HCT116 (cell line): ENCODE results near the gene PCLO. TPM values are rescaled to one million over a fixed set of nuclear protein-coding genes. Genes with fewer than 3 reads are reported as not detected.

Experiments
- ATAC-seq: fragments of 200-7000 bp; cut with Tn5 transposase; 2 replicates; pipeline ENCODE4 v1.9.1; 2020; ENCODE audit warnings: mild to moderate bottlenecking, moderate library complexity
- BruUV-seq: library from RNA; stranded (reverse); fragments of 400-500 nt; replicated peaks from 2 replicates; lab custom pipeline; 2021; lab: Mats Ljungman, UMichigan
- CTCF ChIA-PET: fragments of 300-600 bp; sonication (Branson Sonifier 250); formaldehyde crosslinking; loops from one replicate; lab custom pipeline; 2021; ENCODE audit warnings: antibody characterized with exemption; lab: Charles Lee
- POLR2A ChIA-PET: fragments of 300-600, 350-600 bp; sonication (Branson Sonifier 250); formaldehyde crosslinking; loops from one replicate; lab custom pipeline; 2021; ENCODE audit warnings: antibody characterized with exemption; lab: Charles Lee
- RAD21 ChIA-PET, 2 experiments: fragments of 300-600 bp; sonication (Branson Sonifier 250); formaldehyde crosslinking; loops; one replicate each; lab custom pipeline; 2023; ENCODE audit warnings: low total read pairs in 2 of 2; ENCODE audit not compliant: uncharacterized antibody in 2 of 2, unreplicated experiment in 2 of 2, low non-redundant PET in 1 of 2; lab: Charles Lee
- DNase-seq: peaks from one replicate; pipeline ENCODE4 v3.0.0-alpha.2; 2010; ENCODE audit warnings: low read depth, low spot score
- H2AFZ ChIP-seq: fragments of 200-600 bp; shearing (Covaris generic), sonication (generic); 2 replicates; pipeline ENCODE4 v1.6.1; 2017; ENCODE audit warnings: low read depth, mixed run types, mixed read lengths, antibody characterized with exemption, low read length; ENCODE audit not compliant: poor library complexity, severe bottlenecking
- H3K27ac ChIP-seq: 2 replicates; pipeline ENCODE4 v1.5.1; 2012; ENCODE audit warnings: low read depth, low read length
- H3K27me3 ChIP-seq: fragments of 200-600 bp; sonication (generic); 2 replicates; pipeline ENCODE4 v1.6.1; 2016; ENCODE audit warnings: mixed run types, low read length, mixed read lengths; ENCODE audit not compliant: insufficient read depth
- H3K36me3 ChIP-seq, 2 experiments: fragments of 200-500 bp in 1 of 2; fragments of 200-600 bp in 1 of 2; sonication (Bioruptor generic) in 1 of 2; sonication (generic) in 1 of 2; 2 replicates each; pipeline versions ENCODE4 v1.5.1 to v1.6.1; 2014 to 2016; ENCODE audit warnings: low read length in 2 of 2, inconsistent platforms in 1 of 2, mixed read lengths in 1 of 2, mixed run types in 1 of 2; ENCODE audit not compliant: insufficient read depth in 2 of 2, control insufficient read depth in 1 of 2
- H3K4me1 ChIP-seq, 2 experiments: fragments of 200-600 bp in 1 of 2; sonication (generic) in 1 of 2; 2 replicates each; pipeline versions ENCODE4 v1.5.1 to v1.6.1; 2012 to 2017; ENCODE audit warnings: low read length in 2 of 2, inconsistent platforms in 1 of 2, mild to moderate bottlenecking in 1 of 2, mixed read lengths in 1 of 2, mixed run types in 1 of 2, moderate library complexity in 1 of 2; ENCODE audit not compliant: insufficient read depth in 2 of 2, control insufficient read depth in 1 of 2
- H3K4me2 ChIP-seq: fragments of 200-600 bp; sonication (generic); 2 replicates; pipeline ENCODE4 v1.6.1; 2017; ENCODE audit warnings: mixed run types, low read length, mixed read lengths
- H3K4me3 ChIP-seq, 2 experiments: fragments of 200-600 bp in 1 of 2; sonication (generic) in 1 of 2; replicated peaks in 1 of 2; 2 replicates each; pipeline ENCODE4 v1.5.1; 2011 to 2016; ENCODE audit warnings: low read length in 2 of 2, control low read depth in 1 of 2, low read depth in 1 of 2, mild to moderate bottlenecking in 1 of 2, mixed read lengths in 1 of 2, mixed run types in 1 of 2
- H3K79me2 ChIP-seq: fragments of 200-600 bp; sonication (generic); 2 replicates; pipeline ENCODE4 v1.6.1; 2017; ENCODE audit warnings: mild to moderate bottlenecking, mixed run types, low read length, moderate library complexity, mixed read lengths; ENCODE audit not compliant: insufficient read depth
- H3K9ac ChIP-seq: fragments of 200-600 bp; sonication (generic); 2 replicates; pipeline ENCODE4 v1.6.1; 2016; ENCODE audit warnings: low read length, mixed read lengths
- H3K9me2 ChIP-seq: fragments of 200-600 bp; sonication (generic), shearing (Covaris generic); 2 replicates; pipeline ENCODE4 v1.6.1; 2017; ENCODE audit warnings: mixed run types, mild to moderate bottlenecking, moderate library complexity; ENCODE audit not compliant: insufficient read depth
- H3K9me3 ChIP-seq, 2 experiments: fragments of 200-500 bp in 1 of 2; fragments of 200-600 bp in 1 of 2; sonication (Bioruptor generic) in 1 of 2; sonication (generic) in 1 of 2; 2 replicates each; pipeline ENCODE4 v1.6.1; 2014 to 2017; ENCODE audit warnings: low read length in 2 of 2, mixed read lengths in 2 of 2, inconsistent platforms in 1 of 2, low read depth in 1 of 2, mild to moderate bottlenecking in 1 of 2, mixed run types in 1 of 2, moderate library complexity in 1 of 2; ENCODE audit not compliant: control insufficient read depth in 1 of 2, insufficient read depth in 1 of 2
- H4K20me1 ChIP-seq: fragments of 200-600 bp; sonication (generic), shearing (Covaris generic); 2 replicates; pipeline ENCODE4 v1.6.1; 2017; ENCODE audit warnings: mixed run types, mild to moderate bottlenecking, moderate library complexity; ENCODE audit not compliant: insufficient read depth
- ATF3 ChIP-seq: IDR thresholded peaks from 2 replicates; pipeline ENCODE4 v1.6.1; 2012
- ELF1 ChIP-seq: IDR thresholded peaks from 2 replicates; pipeline ENCODE4 v1.6.1; 2012; ENCODE audit warnings: low read depth, borderline replicate concordance
- EZH2 ChIP-seq: fragments of 200-600 bp; sonication (generic); IDR thresholded peaks from 2 replicates; pipeline ENCODE4 v1.6.1; 2017; ENCODE audit warnings: antibody characterized with exemption, mixed run types
- JUND ChIP-seq: IDR thresholded peaks from 2 replicates; pipeline ENCODE4 v1.6.1; 2012
- POLR2AphosphoS5 ChIP-seq: IDR thresholded peaks from 2 replicates; pipeline ENCODE4 v1.6.1; 2011; ENCODE audit warnings: mild to moderate bottlenecking, low read depth, low read length, moderate library complexity
- RAD21 ChIP-seq: IDR thresholded peaks from 2 replicates; pipeline ENCODE4 v1.6.1; 2012; ENCODE audit warnings: low read depth, mild to moderate bottlenecking
- SIN3A ChIP-seq: IDR thresholded peaks from 2 replicates; pipeline ENCODE4 v1.6.1; 2012; ENCODE audit warnings: low read depth
- SRF ChIP-seq: IDR thresholded peaks from 2 replicates; pipeline ENCODE4 v1.6.1; 2012; ENCODE audit warnings: low read depth
- YY1 ChIP-seq: IDR thresholded peaks from 2 replicates; pipeline ENCODE4 v1.6.1; 2011; ENCODE audit warnings: low read length, low read depth, moderate library complexity, mild to moderate bottlenecking; ENCODE audit not compliant: insufficient replicate concordance; ENCODE audit errors: extremely low read depth
- ZFX ChIP-seq: fragments of 450-650 bp; IDR thresholded peaks from 2 replicates; pipeline ENCODE4 v1.6.1; 2017
- ZNF274 ChIP-seq: fragments of 200-500 bp; sonication (Bioruptor generic); IDR thresholded peaks from 2 replicates; pipeline ENCODE4 v1.6.1; 2014; ENCODE audit warnings: mild to moderate bottlenecking, low read depth, low read length, inconsistent platforms
- intact Hi-C: fragments of 100-400 bp; cut with micrococcal nuclease; formaldehyde crosslinking; loops from 2 replicates; pipeline ENCODE4 v1.10.0; 2022
- total RNA-seq: library from RNA; stranded (reverse); gene quantifications from one replicate; pipeline ENCODE4 v1.2.1, GENCODE V29; 2021; ENCODE audit not compliant: unreplicated experiment
- TF ChIP-seq, protein P1 (sequence below), 3 experiments: fragments of 200-600 bp in 1 of 3; sonication (generic) in 1 of 3; IDR thresholded peaks in 2 of 3; conservative IDR thresholded peaks in 1 of 3; 2 replicates each; pipeline ENCODE4 v1.5.1; 2012 to 2017; ENCODE audit warnings: low read depth in 2 of 3, low read length in 2 of 3, antibody characterized with exemption in 1 of 3, borderline replicate concordance in 1 of 3, control low read depth in 1 of 3, mild to moderate bottlenecking in 1 of 3, mixed read lengths in 1 of 3, mixed run types in 1 of 3, moderate library complexity in 1 of 3; ENCODE audit not compliant: insufficient read depth in 1 of 3

The PCLO gene
- total RNA-seq, 1 experiment from 2014 or later: 2.4 TPM

DNA sequence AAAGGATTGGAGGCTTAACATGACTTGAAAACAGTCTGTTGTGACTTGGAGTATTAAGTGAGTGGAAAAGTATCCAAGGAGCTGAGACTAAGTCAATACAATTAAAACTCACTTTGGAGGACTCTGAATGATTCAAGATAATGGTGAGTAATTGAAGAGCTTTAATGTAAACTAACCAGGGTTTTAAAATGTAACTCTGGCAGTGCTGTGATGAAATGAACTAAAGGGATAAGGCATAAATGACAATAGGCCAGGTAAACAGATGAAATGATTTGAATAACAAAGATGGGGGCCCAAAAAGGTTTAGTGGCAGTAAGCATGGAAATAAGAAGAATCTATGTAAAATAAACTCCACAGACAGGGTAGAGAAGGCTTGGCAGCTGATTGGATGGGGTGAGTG lies 402.6 kb downstream of the PCLO start:
- H2AFZ ChIP-seq: no peak overlapping the region
- H3K27me3 ChIP-seq: no peaks in the 10 kb centered on the region
- no peak for ATAC-seq
- ChIA-PET RAD21 (no interaction called here), CTCF (interaction anchor here (1.3 kb wide), 1 partner anchor 31 kb away, joined by 3 read pairs; no protein-coding TSS in a partner anchor), POLR2A (no interaction called here)
- H3K9me3 ChIP-seq: no peaks in the 10 kb centered on the region
- TF ChIP-seq ATF3: no peak
- TF ChIP-seq JUND: no peak
- no peak for TF ChIP-seq SIN3A
- no peak for TF ChIP-seq EZH2
- TF ChIP-seq YY1: no peak
- no peak for TF ChIP-seq POLR2AphosphoS5
- TF ChIP-seq ZFX: no peak
- no peak for TF ChIP-seq ZNF274
- no peak for TF ChIP-seq RAD21
- TF ChIP-seq SRF: no peak
- TF ChIP-seq, protein P1, sequence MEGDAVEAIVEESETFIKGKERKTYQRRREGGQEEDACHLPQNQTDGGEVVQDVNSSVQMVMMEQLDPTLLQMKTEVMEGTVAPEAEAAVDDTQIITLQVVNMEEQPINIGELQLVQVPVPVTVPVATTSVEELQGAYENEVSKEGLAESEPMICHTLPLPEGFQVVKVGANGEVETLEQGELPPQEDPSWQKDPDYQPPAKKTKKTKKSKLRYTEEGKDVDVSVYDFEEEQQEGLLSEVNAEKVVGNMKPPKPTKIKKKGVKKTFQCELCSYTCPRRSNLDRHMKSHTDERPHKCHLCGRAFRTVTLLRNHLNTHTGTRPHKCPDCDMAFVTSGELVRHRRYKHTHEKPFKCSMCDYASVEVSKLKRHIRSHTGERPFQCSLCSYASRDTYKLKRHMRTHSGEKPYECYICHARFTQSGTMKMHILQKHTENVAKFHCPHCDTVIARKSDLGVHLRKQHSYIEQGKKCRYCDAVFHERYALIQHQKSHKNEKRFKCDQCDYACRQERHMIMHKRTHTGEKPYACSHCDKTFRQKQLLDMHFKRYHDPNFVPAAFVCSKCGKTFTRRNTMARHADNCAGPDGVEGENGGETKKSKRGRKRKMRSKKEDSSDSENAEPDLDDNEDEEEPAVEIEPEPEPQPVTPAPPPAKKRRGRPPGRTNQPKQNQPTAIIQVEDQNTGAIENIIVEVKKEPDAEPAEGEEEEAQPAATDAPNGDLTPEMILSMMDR (IDR thresholded peaks at IDR 0.05 in 2 of 3, conservative IDR thresholded peaks at IDR 0.05 in 1 of 3; ENCODE audit: borderline replicate concordance in 1 of 3, insufficient read depth in 1 of 3, low read depth in 2 of 3, low read length in 2 of 3): no peak
- TF ChIP-seq ELF1: no peak
- no peak overlapping the region for H3K4me3 ChIP-seq
- H3K9ac ChIP-seq: no peak overlapping the region
- H3K79me2 ChIP-seq: no peaks in the 10 kb centered on the region
- H3K4me1 ChIP-seq: no peaks in the 10 kb centered on the region
- no peak overlapping the region for H3K27ac ChIP-seq
- peaks cover 4% of the 10 kb centered on the region; the same call in 1 of the 2 replicates for H3K9me2 ChIP-seq
- no TSS peak for BruUV-seq
- no peaks in the 10 kb centered on the region for H3K36me3 ChIP-seq
- intact Hi-C loops: no loop called here
- H4K20me1 ChIP-seq: no peaks in the 10 kb centered on the region
- no peak overlapping the region for H3K4me2 ChIP-seq
- no peak for DNase-seq
